Kidney tubule cell (primary cell): Measurements from ENCODE around the gene DUSP3.
A peak's percentile ranks its signal among the peaks of the same experiment; 100 is the strongest.

Experiments used
- DNase-seq: peaks from one replicate; pipeline ENCODE4 v3.0.0-alpha.2; 2018; ENCODE audit warnings: low spot score

Gene DUSP3

GRCh38 chr17:43778337-43779144 lies at the start of gene DUSP3:
Gene DUSP3 (minus strand): TSS chr17:43778977. CDS start chr17:43778924, 53 bp downstream.
- DNase-seq = peak; percentile 95

DNA sequence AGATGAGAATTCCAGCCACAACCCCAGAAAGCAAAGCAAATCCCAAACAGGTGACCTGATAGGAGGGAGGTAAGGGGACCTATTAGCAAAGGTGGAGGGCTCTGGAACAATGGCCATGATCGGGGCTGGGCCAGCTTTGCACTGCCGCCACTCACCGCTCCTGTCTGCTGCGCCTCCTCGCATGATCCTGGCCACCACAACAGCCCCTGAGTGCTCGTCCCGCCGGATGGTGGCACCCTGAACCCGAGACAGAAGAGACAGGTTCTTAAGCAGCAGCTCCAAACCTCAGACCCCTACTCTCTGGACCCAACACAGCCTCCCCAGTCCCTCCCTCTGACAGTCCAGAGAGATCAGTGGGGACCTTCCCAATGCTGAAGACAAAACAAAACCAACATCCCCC lies 48.8 kb upstream of the DUSP3 start:
- no peak for DNase-seq

DNA sequence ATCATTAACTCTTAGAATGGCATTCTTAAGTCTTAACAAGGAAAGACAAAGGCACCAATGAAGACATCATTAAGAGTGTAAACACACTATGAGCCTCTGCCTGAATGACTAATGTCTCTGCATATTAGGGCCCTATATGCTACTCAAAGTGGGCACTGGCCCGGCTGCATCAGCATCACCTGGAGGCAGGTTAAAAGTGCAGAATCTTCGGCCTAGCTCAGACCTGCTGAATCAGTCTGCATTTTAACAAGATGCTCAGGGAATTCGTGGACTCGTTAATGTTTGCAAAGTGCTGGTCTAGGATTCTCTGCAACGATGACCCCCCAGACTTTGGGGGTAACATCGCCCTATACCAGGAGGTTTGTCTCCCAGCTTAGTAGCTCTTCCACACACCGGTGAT lies 47.4 kb upstream of the DUSP3 start:
- DNase-seq = no peak

GRCh38 chr17:43825567-43825966 lies 46.8 kb upstream of the DUSP3 start:
- no peak for DNase-seq

- no peak for DNase-seq
These were observed 44.7 kb upstream of the DUSP3 start for GRCh38 chr17:43823350-43824084.

DNA sequence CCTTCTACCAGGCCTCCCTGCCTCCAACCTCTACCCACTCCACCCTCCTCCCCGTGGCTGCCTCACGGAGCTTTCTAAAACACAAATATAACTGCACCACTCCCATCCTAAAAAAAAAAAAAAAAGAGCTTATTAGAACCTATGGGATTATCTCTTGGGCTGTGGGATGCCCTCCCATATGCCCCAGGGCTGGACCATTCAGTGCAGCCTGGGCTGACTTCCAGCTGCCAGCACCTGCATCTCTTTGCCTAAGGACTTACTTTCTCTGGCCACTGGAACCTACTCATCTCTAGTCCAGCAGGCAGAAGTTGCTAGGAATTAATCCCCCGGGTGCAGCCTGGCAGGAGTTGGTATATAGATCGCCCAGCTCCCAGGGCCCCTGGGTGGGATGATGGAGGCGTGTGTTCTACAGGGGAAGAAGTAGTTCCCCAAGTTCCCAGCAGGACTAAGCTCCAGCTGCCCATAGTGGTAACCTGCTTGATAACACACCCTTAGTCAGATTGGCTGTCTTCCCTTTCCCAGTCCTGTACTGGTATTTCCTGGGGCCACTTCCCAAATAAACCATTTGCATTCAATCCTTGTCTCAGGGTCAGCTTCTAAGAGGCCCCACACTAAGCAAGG lies 43.9 kb upstream of the DUSP3 start:
- DNase-seq = no peak

- no peak for DNase-seq
These were observed 42.0 kb upstream of the DUSP3 start for GRCh38 chr17:43820759-43821158.

GRCh38 chr17:43818966-43819365 lies 40.2 kb upstream of the DUSP3 start:
- DNase-seq = no peak

DNA sequence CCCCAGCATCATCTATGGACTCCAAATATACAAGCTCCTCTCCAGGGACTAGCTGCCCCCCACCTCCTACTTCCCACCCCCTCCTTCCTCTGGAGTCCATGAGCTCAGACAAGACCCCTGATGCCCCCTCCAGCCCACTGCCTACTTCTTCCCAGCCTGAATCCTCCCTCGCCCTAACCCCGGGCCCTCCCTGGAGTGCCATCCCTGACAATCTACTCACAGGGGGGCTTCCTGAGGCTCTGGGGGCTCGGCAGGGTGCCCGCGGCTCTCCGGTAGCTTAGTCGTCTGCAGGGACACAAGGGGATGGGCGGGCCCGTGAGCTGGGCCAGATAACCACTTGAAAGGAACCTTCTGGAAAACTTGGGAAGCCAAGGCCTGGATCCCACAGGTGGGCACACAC lies 39.0 kb upstream of the DUSP3 start:
- DNase-seq = no peak

DNA sequence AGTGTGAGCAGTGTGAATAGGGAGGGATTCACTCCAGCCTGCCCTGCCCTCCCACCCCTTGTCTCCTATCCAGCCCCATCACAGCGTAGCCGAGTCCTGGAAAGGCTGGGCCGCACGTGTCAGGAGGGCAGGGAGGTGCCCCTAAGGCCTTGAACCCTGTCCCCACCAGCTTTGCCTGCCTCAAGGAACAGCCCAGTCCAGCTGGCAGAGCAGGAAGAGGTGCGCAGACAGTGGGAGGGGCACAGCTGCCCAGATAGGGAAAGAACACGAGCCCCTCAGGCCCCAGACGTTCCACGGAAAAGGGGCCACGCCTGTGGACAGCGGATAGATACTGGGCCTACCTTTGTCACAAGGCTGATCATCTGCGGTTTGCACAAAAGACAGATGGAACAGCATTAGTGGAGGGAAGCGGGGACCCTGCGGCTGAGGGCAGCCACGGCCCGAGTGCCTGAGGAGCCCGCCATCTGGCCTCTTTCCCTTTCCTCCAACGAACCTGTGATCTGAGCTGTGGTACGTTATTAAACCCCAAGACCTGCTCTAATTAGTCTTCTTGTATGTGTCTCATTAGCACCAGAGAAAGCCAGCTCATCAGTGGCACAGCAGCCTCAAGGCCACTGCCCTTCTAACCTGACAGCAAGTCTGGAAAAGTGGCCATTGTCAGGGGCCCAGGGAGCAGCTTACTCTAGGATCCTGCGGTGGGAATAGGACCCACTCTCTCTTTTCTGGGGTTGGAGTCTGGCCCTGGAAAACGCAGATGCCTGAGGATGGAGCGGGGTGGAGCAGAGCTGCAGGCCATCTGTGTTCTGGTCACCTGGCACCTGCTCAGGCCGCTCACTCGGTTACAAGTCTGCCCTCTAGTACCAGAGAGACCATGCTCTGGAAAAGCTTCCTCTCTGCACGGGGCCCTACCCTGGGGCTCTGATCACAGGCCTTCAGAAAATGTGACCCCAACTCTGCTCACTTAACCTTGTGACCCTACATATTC lies 37.9 kb upstream of the DUSP3 start:
- no peak for DNase-seq

GRCh38 chr17:43814714-43815113 lies 35.9 kb upstream of the DUSP3 start:
- peak; percentile 60 for DNase-seq

DNA sequence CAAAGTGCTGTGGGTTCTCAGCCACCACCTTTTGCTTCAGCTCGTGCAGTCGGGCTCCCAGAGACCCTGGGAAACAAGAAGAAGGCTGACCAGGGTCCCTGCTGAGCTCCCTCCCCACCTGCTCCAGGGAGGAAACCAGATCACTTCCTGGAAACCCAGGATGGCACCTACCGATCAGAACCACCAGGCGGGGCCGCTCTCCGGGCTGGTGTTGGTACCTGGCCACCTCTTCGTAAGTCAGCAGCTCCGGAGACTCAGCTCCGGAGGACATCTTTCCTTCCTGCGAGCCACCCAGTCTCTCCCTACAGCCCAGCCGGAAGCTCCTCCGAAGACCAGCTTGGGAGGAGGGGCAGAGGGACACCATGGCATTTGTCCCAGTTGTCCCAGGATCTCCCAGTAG lies 35.2 kb upstream of the DUSP3 start:
- no peak for DNase-seq

- DNase-seq = peak; percentile 35
These were observed 34.6 kb upstream of the DUSP3 start for GRCh38 chr17:43813386-43813785.

DNA sequence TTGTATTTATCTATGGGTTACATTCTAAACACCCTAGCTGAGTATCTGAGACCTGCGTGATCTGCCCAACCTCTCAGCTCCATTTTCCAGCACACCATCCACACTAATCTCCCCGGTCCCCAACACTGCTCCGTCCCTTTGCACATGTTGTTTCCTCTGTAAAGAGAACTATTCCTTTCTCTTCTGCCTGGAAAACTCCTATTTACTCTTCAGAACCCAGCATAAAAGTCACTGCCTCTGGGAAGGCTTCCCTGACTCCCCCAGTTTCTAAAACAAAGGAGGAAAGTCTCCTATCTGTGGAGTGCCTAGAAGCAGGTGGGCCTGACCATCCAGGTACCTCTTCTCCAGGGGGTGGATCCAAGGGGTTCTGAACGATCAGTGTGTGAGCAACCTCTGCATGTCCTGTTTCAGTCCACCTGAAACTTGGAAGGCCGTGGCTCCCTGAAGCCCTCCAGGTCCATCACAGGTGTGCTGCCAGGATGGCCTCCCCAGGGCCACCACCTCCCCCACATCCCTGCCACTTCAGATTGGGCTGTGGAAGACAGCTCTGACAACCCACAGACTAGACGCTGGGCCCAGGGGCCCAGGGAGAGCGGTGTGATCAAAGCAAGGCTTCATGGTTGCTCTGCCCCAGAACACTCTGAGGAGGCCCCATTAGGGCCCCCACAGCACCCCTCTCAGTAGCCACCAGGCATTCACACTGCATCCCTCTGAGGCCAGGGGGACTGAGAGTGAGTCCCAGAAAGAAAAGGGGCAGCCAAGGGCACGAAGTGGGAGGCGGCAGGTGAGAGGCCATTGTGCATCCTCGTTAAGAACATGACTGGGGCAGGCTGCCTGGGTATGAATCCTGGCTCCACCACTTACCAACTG lies 33.9 kb upstream of the DUSP3 start:
- no peak for DNase-seq

DNA sequence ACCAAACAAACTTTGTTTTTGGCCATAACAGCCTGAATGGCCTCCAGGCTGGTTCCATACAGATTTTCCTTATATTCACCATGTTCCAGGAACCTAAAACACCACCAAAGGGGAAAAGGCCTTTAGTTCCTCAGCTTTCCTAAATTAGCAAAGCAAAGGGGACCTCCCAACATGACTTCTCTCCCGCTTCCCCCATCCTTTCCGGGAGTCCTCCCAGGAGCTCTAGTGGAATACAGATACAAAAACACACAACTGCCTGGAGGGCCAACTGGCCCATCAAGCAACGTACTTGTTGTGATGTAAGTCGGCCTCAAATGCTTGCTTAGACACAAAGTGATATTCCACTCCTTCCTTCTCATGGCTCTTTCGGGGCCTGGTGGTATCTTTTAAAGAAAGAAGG lies 32.0 kb upstream of the DUSP3 start:
- DNase-seq = no peak

DNA sequence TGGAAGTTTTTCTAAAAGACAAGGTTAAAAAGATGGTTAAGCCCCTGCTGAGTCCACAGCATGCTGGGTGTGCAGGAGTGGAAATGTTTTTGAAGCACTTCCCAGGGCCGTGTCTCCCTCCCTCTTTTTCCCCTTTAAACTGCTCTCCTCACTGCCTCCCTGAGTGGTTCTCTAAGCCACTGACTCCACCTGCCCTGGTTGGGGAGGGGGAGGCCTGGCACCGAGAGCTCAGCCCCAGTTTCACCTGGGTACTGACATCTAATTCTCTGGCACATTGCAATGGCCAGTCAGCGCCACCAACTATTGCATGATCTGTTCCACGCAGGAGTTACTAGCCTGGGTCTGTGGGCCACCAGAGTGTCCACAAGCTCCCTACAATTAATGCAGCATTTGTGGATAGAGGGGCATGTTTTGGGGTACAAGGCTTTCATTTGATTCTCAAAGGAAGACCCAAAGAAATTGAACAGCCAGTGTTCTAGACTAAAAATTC lies 31.5 kb upstream of the DUSP3 start:
- DNase-seq = no peak

DNA sequence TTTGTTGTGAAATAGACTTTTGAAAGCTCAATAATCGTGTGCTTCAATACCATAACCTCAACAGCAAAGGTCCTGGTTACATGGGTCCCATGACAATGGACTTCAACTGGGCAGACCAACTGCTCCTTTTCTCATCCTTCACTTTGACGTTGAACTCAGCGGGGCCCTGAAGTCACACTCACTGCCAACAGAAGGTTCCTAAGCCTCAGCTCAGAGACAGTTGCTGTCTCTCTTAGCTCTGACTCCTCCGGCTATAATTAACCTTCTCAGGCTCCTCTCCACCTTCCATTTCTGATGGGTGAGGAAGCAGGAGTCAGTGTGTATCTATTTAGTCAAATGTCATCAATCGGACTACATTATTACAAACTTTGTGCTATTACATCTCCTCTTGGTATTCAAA lies 30.3 kb upstream of the DUSP3 start:
- DNase-seq = no peak

- DNase-seq = no peak
These were observed 29.3 kb upstream of the DUSP3 start for GRCh38 chr17:43808076-43808475.

DNA sequence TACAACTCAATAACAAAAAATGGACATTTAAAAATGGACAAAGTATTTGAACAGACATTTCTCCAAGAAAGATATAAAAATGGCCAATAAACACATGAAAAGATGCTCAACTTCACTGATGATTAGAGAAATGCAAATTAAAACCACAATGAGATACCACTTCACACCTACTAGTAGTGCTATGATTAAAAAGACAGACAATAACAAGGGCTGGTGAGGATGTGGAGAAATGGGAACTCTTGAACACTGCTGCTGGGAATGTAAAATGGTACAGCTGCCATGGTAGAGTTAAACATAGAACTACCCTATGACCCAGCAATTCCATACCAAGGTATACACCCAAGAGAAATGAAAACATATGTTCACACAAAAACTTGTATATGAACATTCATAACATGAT lies 26.3 kb upstream of the DUSP3 start:
- no peak for DNase-seq

DNA sequence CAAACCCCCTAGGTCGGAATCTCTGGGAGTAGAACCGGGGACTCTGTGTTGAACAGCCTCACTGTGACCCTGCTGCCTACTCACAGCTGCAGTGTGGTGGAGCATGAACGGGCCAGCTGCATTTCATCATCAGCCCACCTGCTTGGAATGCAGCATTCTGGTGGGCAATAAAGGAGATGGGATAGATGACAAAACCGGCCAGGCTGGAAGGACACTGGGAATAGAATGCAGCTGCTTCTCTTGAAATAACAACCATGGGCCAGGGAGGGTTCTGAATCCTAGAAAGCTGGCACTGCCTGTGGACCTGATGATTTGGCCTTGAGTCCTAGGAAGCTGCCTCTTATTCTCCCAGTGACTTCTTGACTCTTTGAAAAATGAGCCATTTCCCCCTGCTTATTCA lies 25.0 kb upstream of the DUSP3 start:
- DNase-seq = no peak

GRCh38 chr17:43801844-43802243 lies 23.1 kb upstream of the DUSP3 start:
- DNase-seq = no peak
